ENCODE data around the gene NINJ1.
A peak's percentile ranks its signal among the peaks of the same experiment; 100 is the strongest.

NINJ1 gene

DNA sequence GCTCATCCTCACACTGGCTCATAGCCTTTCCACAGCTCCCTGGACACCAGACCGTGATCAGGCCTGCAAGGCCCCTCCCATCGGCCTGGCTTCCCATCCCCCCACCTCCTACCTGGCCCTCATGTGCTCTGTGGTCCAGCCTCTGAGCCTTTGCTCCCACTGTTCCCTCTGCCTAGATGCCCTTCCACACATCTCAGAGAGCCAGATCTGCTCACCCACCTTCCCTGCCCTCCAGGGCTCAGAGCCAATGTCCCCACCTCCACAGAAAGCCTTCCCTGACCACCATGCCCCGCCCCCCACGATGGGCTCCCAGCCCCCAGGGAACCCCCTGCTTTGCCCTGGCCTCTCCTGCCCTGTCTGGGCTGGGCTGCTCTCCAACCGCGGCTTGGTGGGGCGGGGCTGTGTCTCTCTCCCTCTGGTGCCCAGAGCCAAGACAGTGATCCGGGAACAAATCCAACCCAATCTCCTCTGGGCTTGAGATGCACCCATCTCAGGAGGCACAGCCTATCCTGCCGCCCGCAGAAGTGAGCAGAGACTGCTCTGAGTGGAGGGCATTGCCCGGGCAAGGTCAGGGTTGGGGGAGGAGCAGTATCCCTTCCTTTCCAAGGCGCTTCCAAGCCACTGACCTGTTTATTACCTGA lies 1.6 kb downstream of the NINJ1 start:
- no peak for DNase-seq (ENCODE audit: low read depth)

DNA sequence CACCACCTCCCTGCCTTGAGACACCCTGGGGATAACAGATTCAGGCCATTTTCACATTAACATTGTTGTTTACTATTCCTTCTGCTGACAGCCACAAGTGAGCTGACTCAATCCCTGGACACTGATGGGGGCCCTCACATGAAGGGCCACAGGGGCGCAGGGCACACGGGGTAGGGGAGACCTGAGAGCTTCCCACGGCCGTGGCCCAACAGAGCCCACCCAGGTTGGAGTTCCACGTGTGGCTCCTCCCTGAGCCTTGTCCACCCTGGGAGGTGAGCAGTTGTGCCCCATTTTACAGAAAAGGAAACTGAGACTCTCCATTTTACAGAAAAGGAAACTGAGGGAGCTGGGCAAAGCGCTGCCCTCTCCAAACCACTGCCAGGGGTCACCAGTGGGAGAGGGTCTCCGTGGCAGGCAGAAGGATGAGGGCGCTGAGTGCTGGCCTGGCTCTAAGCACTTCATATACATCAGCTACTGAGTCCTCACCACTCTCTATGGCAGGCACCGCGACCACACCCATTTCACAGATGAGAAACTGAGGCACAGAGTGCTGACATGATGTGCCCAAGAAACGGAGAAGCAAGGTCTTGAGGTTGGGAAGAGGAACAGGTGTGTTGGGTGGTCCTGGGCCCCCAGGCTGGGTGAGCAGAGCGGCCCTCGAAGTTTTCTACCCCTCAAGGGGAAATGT lies 2.3 kb downstream of the NINJ1 start:
- DNase-seq (ENCODE audit: low read depth) = no peak

DNA sequence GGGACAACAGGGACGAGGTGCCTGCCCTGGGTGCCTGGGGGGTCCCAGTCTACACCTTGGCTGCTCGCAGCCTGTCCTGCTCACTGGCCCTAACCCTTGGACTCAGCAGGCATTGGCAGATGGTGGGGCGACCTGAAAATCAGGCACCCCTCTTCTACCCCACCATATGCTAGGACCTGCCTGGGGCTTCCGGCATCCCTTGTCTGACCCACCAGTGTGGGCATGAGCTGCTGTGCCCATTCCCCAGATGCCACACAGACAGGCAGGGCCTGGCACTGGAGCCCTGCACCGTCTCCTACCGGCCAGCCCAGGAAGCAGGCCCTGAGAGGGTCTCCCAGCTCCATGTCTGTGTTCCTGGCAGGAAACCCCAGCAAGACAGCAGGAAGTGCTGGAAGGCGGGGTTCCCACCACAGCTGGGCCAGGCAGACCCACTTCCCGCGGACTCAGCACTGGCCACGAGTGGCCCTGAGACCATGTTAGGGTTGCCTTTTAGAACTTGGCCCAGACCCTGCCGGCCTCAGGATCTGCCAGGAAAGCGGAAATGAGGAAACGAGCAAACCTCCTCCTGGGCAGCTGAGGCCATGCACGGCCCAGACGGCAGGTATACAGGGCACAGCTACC lies 3.1 kb downstream of the NINJ1 start:
- no peak for DNase-seq (ENCODE audit: low read depth)

DNA sequence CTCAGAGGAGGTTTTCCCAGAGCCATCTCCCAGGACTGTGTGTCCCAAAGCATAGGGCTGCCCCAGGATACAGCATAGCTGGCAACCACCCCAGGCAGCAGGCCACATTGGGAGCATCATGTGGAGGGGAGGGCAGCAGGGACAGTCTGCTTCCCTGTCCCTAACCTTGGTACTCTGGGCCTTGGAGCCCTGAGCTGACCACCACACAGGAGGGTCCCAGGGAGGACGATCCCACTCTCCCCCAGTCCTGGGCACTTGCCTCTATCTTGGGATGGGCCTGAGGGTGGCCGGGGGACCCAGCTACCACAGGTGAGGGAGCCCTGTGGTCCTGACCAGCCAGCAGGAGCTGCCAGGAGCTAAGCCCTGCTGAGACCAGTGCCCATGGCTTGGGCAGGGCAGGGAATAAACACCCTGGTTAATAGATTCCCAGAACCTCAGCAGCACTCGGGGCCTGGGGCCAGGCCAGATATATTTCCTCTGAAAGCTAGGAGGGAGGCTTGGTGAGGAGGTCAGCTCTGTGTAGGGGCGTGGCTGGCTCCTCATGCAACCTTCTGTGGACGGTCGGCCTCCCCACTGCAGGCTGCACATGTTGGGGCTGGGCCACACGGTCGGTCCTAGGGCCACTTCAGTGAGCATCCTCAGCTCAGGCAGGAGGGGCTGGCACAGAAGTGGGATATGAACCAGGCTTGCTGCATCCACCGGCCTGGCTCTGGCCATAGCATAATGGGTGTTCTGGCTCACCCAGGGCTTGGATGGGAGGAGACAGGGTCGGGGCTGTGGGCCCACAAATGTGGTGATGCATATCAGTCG lies 4.2 kb downstream of the NINJ1 start:
- DNase-seq (ENCODE audit: low read depth) = no peak

DNA sequence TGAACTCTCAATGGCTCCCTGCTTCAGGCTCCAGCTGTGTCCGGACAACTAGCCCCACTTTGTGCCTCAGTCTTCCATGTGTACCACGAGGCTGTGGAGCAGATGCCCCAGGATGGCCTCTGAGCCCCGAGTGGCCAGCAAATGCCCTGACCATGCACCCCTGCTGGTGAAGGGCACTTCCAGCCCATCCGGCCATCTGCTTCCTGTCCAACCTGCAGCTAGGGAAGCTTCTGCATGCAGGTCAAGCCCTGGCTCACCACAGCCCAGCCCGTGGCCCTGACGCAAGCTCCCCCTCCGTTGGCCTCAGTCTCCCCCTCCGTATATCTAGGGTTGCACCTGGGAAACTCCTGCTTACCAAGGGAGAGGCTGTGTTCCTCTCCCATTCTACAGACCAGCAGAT lies 4.8 kb downstream of the NINJ1 start:
- DNase-seq (ENCODE audit: low read depth) = no peak

DNA sequence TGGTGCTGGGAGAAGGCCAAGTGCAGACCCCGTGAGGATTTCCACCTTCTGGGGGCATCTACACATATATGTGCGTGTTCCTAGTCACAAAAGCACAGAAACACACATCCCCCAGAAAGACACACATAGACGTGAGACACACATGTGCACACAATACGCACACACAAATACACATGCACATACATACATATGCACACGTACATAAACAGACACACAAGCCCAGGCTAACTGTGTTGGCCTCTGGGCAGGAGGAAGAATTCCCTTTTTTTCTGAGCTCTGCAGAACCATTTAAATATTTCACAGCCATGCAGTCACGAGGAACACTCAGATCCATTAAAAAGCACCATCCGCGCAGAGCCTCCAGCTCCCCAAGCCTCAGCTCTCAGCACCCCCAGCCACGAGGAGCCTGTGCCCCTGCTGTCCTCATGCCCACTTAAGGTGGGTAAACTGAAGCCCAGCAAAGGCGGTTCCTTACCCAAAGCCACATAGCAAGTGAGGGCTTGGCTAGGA lies 5.3 kb downstream of the NINJ1 start:
- no peak for DNase-seq (ENCODE audit: low read depth)

DNA sequence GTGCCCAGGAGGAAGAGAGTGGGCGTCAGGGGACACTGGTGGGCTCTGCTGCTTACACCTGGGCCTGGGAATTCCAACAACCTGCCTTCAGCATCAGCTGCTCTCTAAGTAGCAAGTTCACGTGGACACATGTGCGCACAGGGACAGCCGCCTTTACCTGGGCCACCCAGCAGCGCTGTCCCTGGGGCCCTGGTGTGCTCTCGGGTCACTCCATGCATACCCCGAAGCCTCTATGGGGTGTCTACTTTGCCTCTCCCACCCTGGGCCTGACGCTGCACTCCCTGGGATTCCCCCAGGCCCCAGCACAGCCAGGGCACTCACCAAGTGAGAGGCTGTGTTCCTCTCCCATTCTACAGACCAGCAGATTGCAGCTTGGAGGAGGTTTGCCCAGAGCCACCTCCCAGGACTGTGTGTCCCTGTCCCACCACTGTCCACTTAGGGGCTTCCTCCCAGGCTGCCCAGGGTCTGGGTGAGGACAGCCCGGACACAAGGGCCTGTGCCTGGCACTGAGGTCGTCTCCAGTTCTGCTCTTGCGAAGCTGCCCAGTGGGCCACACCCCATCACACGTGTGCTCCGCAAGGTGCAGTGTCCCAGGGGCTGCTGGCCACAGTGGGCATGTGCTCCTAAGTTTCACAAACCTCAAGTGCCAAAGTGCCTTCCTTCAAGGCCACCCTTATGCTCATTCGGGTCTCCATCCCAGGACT lies 5.9 kb downstream of the NINJ1 start:
- DNase-seq (ENCODE audit: low read depth) = no peak

DNA sequence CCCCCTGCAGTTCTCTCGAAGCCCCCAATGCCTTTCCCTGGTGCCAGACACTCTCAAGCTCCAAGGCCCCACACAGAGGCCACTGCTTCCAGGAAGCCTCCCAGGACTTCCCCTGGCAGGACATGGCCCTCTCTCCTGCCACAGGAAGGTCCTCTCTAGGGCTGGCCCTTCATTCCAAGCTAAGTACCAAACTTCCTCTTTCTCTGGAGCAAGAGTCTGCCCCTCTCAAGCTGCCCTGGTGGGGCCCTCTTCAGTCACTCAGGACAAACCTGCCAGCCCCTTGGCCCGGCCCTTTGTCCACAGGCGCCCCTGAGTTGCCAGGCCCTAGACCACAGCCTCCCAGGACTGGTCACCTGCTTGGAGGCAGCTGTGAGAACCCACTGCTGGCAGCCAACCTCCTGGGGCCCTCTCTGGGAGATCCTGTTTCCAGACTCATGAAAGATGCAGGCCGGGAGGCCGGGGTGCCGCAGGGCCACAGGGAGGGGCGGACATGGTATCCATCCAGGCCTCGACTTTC lies 6.6 kb downstream of the NINJ1 start:
- DNase-seq (ENCODE audit: low read depth) = no peak

DNA sequence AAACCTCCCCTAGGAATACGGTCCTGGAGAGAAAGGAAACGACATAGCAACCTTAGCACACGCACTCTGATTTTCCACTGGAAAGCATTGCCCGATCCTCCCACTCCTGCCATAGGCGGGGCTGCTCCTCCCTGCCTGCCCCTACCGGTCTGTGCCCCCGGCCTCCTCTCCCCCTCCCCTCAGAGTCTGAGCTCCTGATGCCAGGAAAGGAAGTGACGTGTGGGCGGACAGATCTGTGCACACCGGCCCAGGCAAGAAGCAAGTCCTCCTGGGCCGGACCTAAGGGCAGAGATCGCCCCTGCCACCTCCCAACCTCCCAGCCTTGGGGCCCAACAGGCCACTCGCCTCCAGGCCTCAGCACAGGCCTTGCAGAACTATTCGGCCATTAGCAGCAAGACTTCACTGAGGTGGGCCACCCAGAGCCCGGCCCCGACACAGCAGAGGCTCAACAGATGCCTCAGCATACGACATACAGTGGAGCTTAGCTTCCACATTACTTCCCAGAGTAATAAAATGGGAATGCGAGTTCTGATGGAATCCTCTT lies 7.2 kb downstream of the NINJ1 start:
- no peak for DNase-seq (ENCODE audit: low read depth)

DNA sequence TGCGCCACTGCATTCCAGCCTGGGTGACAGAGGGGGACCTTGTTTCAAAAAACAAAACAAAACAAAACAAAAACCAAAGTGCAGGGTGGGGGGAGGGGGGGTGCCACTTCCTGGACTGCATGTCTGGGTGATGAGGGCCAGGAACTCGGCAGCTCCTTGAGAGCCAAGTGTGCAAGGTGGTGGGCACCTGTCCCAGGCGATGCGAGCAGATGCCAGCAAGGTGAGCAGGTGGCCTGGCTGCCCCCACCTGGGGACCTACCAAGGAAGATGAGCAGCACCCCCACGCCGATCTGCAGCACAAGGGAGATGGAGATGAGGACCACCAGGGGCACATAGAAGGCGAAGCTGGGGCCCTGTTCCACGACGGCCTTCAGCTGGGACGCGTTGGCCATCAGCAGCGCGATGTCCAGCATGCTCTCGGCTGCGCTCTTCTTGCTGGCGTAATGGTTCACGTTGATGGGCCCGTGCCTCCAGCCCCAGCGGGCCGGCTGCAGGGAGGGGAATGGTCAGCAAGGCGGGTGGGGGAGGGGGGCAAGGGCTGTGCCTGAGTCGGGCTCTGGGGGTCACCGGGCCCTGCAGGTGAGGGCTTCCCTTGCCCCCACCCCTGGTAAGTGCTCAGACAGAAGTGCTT lies 7.8 kb downstream of the NINJ1 start:
- no peak for DNase-seq (ENCODE audit: low read depth)

DNA sequence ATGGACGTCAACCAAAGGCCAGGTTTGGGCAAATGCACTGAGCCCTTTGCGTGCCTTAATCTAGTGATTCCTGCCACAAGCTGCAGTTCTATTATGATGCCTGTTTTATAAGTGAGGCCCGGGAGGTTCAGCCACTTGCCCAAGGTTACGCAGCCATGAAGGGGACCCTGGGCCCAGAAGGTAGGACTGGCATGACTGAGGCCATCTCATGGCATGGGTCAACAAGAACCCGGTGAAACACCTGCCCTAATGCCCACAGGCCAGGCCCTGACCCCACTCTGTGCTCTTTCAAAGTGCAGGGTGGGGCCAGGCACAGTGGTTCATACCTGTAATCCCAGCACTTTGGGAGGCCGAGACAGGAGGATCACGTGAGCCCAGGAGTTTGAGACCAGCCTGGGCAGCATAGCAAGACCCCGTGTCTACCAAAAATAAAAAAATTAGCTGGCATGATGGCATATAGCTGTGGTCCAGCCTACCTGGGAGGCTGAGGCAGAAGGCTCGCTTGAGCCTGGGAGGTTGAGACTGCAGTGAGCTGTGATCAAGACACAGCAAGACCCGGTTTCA lies 8.6 kb downstream of the NINJ1 start:
- DNase-seq (ENCODE audit: low read depth) = no peak

DNA sequence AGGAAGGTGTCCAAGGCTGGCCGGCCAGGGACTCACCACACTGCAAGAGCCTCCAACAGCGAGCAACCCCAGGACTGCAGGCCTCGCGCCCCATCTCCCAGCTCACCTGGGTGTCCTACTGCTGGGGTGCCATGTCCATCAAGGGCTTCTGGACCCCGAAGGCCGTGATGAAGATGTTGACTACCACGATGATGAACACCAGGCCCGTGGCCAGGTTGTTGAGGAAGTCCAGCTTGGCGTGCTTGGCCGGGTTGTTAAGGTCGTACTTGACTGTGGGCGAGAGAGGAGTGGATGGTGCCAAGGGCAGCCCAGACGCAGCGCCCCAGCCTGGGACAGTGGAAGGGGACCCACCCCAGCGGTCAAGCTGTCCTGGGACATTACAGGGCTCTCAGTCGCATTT lies 9.3 kb downstream of the NINJ1 start:
- DNase-seq (ENCODE audit: low read depth) = no peak

DNA sequence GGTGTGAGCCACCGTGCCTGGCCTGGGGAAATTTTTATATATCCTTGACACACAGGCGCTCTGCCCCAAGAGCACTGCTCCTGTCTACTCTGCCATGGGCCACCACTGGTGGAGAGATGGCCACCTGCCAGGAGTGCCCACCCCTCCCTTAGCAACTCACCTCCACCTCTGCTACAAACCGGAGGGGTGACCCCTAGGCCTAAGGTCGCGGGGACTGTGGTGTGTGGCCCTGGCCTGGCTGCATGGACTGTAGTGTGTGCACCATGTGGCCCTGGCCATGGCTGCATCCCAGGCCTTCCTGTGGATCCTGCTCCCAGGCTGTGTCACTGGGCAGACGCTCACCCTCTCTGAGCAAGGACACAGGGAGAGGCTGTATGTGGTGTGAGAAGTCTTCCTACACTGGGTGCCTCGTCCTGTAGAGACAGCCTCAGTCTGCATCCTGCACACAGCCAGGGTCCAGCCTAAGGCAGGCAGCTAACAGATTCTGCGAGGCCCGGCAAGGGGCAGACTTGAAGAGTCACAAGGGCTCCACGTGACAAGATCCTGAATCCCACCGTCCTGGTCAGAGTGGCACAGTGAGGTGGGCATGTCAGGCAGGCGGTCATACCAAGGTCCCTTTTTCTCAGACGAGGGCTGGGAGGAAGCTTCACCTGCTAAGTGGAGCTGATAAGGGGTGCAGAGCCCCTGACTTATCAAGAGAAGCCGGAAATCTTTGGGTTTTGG lies 10.3 kb downstream of the NINJ1 start:
- DNase-seq (ENCODE audit: low read depth) = no peak

DNA sequence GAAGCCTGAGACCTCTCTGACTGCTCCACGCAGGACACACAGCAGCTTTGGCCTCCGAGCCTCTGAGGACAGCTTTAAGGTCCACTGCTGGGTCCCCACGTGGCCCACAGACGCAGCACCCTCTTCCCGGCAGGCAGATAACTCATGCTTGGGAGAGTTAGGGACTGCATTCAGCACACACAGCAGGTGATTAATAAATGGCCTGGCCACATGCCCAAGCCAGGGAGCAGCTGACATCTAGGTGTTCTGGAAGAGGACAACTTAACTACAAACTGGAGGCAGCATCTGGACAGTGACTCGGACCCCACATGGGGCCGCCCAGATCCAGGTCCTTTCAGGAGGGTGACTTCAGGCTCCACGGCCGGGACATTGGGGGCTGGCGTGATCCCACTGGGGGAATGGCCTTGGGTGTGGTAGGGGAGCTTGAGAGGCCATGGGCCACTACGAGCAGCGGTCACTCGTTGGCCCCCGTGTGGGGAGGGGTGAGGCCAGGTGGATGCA lies 11.3 kb downstream of the NINJ1 start:
- no peak for DNase-seq (ENCODE audit: low read depth)

DNA sequence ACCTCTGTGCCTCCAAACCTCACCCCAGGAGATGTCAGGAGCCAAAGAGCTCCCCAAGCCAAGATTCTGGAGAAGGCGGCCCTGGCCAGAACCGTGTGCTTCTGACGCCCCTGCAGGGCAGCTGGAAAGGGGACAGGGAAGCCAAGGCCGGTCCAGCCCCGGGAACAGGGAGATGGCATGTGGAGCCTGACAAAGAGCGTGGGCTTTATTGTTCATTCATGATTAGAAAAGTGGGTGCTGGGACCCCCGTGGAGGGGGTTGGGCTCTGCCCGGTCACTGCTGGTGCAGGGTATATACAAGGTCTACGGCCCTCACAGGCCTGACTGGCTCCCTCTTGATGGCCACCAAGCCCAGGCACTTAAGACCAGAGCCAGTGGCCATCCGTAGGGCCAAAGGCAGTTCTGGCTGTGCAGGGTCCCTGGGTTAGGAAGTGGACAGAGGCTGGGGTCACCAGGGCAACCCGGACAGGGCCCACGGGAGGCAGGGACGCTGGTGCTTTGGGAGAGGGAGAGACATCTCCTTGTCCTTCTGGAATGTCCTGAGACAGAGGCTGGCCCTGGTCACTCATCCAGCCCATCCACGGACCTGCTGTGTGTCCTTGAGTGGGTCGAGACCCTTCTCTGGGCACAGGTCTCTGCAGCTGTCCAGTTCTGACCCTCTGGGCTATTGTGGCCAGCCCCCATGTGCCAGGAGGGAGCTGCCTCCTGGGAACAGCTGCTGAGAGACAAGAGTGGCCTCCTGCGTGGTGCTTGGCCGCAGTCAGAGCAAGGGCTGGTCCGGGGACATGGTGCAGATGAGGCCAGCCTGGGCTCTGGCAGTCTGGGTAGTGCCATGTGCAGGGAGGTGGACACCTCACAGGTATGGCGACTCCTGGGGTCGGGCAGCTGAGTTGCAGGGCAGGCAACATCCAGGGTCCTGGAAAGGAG lies 12.5 kb downstream of the NINJ1 start:
- no peak for DNase-seq (ENCODE audit: low read depth)

DNA sequence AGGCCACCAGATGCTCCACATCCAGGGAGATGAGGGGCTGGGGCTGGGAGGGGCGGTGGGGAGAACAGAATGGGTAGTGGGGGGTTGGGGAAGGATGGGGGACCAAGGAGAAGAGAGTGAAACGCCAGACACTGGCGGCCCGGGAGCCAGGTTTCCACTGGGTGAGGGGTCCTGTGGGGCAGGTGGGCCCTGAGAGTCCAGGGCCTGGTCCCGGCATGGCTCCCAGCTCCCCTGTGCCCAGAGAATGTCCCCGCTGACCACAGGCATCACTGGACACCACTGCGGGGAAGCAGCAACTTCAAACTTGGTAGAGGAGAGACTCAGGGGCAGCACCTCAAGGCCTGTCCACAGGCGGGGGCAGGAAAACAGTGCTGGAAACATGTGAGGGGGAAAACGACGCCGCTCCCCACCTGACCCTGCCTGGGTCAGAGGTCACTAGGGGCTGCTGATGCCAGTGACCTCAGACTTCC lies 13.2 kb downstream of the NINJ1 start:
- no peak for DNase-seq (ENCODE audit: low read depth)

DNA sequence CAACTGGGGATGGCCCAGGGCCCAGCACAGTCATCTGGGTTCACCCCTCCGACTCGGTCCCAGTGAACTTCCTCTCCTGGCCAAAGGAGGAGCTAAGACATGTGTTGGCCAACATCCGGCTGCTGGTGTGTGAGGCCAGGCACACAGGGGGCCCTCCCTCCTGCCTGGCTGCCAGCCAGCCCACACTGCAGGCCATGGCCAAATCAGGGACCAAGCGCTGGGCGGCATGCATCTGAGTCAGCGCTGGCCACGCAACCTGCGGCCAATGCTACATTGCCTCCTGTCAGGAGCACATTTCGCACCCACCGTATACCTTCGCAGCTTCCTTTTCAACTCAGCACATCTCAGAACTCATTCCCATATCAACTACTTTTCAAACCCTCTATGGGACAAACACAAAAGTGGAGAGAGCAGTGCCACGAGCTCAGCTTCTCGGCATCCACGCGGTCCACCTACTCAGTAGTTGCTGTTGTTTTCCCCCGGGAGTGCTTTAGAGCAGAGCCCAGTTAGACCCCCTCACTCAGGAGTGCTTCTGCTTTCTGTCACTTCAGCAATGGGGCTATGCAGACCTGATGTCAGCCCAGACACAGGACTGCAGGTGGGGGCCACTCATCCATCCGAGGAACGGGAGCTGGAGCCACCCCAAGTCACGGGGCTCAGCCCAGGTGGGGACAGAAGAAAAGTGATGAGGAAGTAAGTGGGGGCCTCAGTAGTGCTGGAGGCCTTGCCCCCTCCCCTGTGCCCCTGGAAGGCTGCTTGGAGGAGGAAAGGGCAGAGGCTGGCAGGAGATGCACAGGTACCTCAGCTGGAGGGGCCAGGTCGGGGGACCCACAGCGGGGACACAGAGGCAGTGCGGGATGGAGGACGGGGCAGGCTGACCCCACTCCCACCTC lies 13.9 kb downstream of the NINJ1 start:
- peak; percentile 38 for DNase-seq (ENCODE audit: low read depth)

DNA sequence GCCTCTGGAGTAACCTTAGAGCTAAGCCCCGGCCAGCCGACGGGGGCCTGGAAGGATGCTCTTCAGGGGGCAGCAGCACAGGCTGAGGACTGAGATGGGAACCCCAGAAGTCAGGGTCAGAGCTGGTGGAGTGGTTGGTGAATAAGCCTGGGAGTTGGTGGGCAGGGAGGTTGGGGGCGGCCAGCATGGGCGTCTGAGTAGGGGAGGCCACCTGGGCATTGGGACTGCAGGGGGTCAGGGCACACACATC lies 14.4 kb downstream of the NINJ1 start:
- no peak for DNase-seq (ENCODE audit: low read depth)

All from activated T-cell treated with anti-CD3 and anti-CD28 coated beads for 48 hours (primary cell).